NCI-H128 (cell line): ENCODE measurements around the gene FANCC.
A peak's percentile ranks its signal among the peaks of the same experiment; 100 is the strongest.
"Not testable (repeated sequence)": the region's sequence is repeated elsewhere in the genome, so short reads cannot be mapped to it uniquely, and the experiment has no call there.

Experiments used
- DNase-seq: peaks from one replicate; lab custom pipeline; 2025; ENCODE audit not compliant: unreplicated experiment; lab: John Stamatoyannopoulos, UW

Gene FANCC

DNA sequence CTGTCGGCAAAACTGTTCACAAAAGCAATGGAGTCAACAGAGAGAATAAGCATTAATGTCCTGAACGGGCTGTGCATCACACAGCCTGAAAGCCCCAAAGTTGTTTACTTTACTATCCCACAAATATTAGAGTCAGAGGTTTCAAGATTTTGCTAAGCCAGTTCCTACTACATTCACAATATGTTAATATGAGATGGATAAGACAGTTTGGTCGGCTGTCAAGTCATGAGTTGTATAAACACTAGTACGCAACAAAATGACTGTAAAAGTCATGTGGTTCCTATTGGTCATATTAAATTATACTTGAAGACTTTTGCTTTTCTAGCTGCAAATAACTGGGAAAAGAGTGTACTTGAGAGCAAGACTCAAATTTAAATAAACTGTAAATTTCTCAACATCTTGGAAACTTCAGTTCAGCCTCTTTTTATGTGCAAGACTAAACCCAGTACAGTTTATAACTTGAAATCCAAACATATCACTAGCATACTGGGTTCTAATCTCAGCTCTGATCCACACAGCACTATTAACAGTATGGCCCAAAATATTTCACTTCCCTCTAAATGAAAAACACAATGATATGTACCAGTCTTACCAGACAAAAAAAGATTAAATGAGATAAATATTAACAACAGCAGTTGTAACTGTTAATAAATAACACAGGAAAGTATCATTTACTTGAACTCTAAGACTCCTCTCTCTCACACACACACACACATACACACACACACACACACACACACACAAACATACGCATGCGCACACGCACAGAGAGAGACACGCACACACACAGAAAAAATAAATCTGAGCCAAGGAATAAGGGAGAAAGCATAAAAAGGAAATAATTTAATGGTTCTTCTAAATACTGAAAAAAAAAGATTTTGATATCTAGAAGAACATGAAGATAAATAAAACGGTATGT lies 33.1 kb downstream of the FANCC start:
- no peak for DNase-seq

GRCh38 chr9:95283673-95284072 lies 33.8 kb downstream of the FANCC start:
- no peak for DNase-seq

- DNase-seq, result no peak
Measured at GRCh38 chr9:95282332-95282731, 35.2 kb downstream of the FANCC start.

DNA sequence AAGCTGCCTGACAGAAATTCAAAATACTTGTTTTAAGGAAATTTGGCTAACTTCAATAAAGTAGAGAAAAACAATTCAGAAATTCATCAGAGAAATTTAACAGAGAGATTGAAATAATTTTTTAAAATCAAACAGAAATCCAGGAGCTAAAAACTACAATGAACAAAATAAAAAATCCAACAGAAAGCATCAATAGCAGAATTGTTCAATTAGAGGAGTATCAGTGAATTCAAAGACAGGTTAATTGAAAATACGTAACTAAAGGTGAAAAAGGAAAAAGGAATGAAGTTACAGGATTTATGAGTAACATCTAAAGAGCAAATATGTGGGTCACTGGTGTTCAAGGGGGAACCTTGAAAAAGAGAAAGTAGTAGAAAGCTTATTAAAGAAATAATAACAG lies 36.8 kb downstream of the FANCC start:
- no peak for DNase-seq

DNA sequence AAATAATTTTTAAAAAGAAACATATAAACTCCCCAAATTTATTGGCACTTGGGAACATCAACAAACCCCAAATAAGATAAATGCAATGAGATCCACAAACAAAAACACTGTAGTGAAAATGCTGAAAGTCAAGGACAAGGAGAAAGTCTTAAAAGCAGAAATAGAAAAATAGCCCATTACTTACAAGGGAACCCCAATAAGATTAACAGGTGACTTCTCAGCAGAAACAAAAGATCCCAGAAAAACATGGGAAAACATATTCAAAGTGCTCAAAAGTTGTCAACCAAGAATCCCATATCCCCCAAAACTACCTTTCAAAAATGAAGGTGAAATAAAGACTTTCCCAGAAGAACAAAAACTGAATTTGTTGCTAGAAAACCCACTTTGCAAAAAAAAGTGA lies 40.0 kb downstream of the FANCC start:
- no peak for DNase-seq

DNA sequence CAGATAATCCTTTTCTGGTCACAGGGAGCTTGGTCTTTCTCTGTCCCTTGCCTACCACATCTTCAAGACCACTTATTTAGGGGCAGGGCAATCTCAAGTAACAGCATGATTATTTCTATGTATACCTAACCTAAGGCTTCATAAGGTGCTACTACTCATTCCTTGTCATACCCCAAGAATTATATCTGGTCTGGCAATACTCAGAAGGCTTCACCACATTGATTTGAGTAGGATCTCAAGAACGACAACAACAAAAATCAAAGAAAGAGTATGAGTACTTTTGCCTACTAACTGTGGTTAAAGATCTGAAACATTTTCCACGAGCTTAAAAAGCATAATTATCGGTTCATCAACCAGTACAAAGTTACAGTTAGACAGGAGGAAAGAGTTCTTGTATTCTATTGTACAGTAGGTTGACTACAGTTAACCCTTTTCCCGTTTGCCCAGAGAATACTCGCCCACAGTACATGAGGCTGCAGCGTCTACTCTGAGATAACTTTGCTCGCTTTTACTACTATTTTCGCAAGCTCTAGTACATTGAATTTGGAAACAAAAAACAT lies 41.0 kb downstream of the FANCC start:
- no peak for DNase-seq

DNA sequence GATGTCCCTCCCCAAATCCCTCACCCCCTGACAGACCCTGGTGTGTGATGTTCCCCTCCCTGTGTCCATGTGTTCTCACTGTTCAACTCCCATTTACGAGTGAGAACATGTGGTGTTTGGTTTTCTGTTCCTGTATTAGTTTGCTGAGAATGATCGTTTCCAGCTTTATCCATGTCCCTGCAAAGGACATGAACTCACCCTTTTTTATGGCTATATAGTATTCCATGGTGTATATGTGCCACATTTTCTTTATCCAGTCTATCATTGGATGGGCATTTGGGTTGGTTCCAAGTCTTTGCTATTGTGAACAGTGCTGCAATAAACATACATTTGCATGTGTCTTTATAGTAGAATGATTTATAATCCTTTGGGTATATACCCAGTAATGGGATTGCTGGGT lies 43.3 kb downstream of the FANCC start:
- not testable (repeated sequence) for DNase-seq

DNA sequence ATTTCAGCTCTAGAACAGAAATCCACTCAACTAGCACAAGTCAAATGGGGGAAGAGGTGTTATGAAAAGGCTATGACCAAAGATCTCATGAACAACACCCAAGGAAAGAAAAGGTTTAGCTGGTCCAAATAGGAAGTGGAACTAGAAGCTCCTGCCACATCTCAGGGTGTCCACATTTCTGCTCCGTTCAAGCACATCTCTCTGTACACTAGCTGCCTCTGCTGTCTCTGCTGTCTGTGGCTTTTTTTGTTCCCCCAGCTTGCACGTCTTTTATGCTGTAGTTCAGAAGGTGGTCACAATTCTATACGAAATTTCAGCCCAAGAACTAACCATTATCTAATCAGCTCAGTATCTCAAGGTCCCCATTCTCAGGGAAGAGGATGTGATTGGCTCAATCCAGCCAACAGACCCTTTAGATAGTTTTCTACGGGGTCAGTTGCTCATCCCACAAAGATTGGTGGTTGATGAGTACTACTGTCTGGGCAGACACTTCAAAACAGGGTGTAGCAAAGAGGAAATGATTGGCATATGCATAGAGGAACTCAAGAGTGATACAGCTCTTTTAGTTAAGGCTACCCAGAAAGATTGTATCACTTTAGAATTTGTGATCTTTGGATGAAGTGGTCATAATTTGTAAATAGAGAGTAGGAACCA lies 44.0 kb downstream of the FANCC start:
- no peak for DNase-seq

DNA sequence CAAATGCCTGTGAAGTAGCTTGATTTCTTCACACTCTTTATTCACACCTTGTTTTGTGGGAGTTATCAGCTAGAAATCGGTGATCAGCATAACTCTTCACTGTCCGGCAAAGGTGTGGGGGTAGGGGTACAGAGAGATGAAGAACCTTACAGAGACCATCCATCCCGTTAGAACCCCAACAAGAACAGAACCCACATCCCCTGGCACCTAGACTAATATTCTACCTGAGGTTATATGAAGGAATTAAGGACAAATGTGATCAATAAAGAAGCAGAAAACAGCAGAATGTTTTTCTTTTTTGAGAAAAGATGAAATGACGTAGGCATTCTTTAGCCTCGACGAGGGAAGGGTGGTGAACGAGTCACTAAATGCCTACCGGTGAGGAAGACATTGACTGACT lies 44.7 kb downstream of the FANCC start:
- DNase-seq, result no peak

DNA sequence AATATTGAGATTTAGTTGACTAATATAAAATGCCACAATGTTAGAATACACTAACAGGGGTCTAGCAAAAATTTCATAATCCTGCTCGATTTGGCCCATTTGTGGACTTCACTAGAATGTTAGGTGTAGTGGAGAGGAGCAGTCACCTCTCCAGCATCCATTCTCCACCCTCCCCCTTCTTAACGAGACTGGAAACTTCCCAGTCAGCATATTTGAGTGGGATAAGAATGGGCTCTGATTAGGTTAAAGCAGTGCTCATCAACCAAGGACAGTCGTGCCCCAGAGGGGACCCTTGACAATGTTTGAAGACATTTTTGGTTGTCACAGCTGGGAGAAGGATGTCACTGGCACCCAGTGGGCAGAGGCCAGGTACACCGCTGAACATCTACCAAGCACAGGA lies 46.7 kb downstream of the FANCC start:
- DNase-seq, result no peak

- not testable (repeated sequence) for DNase-seq
Measured at GRCh38 chr9:95269803-95270773, 47.4 kb downstream of the FANCC start.

DNA sequence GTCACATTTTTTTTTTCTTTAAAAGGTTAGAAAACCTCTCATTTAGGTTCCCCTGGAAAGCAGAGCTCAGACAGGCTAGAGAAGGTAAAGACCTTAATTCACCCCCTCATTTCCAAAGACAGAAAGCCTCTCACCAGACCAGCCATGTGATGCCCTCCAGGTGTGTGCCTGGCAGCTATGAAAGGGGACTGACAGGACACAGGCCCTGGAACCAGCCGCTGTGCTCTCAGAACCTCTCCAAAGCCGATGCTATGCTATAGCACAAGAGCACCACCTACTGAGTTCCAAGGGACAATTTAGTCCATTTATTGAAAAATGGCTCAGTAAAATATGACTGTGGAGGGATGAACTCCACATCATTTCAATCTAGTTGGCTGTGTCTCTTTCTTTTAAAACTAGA lies 48.8 kb downstream of the FANCC start:
- peak; percentile 28 for DNase-seq

DNA sequence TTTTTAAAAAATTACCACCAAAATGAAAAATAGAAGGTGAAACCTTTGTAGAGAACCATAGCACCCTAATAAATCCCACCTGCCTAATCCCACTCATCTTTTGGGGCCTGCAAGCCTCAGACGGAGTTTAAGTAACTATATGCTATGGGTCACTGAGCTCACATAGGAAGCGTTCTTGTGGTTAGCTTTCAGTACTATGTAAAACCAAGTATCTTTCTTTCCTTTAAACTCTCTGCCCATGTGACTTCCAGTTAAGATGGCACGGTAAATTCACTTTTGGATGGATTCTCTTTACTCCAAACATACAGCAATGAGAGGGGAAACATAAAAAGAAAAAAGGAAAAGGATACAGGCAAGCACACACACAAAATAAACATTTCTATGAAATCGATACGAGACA lies 50.9 kb downstream of the FANCC start:
- DNase-seq, result no peak

GRCh38 chr9:95265960-95266359 lies 51.5 kb downstream of the FANCC start:
- DNase-seq, result no peak

DNA sequence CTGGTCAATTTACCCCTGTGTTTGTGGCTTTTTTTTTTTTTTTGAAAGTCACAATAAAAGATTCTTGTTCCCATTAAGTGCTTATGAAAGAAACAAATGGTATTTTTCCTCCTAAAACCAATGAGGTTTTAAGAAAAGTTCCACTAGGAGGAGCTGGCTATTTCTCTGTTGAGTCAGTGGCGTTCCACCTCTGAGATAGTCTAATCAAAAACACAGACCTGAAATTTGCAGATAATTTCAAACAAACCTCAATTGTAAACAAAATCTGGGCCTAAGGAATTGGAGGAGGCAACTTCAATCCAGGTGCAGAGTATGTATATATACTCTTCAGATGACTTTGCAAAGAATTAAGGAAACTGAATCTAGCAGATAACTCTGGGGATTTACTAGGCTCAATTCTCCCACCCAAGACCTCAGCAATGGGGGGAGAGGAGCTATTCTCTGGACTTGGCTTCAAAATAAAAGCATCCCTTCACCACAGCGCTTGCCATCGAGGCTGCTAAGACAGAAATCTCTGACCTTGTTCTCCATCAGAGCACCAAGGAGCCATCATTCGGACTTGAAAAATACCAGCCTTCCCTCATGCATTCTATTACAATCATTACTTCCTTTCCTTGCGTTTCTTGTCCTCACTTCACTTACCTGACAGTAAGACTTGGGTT lies 52.4 kb downstream of the FANCC start:
- no peak for DNase-seq

DNA sequence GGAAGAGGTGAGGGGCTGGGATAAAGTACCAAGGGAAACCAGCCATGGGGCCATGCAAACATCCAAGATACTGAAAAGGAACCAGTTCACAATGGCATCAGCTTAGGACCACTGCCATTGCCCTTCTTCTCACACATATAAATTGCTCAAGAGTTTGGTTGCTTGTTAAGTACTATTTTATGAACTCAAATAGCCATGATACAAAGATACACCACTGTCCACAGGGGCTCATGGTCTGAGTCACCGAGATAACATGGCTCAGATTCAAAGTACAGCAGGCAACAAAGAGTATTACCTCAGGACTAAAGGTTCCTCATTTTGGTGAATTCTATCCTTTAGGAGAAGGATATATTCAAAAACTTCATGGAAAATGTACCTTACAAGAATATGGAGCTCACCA lies 55.6 kb downstream of the FANCC start:
- no peak for DNase-seq

GRCh38 chr9:95250462-95251221 lies 66.9 kb downstream of the FANCC start:
- no peak for DNase-seq

- peak; percentile 35 for DNase-seq
Measured at GRCh38 chr9:95249986-95250385, 67.5 kb downstream of the FANCC start.

- DNase-seq, result no peak
Measured at GRCh38 chr9:95246547-95246946, 71.0 kb downstream of the FANCC start.

DNA sequence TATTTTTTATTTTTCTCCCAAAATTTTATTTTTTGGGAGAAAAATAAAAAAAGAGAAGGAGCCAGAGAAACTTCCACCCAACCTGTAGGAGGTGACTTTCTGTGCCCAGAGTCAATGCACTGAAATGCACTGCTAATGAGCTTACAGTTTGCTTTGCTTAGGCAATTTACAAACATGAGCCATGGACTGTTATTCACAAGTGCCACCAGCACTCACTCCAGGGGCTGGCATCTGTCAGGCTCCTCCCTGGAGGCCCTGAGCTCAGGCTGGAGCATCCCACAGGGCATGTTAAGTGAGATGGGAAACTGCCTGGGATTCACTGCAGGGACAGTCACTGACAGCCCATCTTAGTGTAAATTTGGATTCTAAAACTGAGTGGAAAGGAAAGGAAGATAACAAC lies 74.9 kb downstream of the FANCC start:
- no peak for DNase-seq
